Measurements from ENCODE around the gene ME2.
"Not testable (repeated sequence)": the region's sequence is repeated elsewhere in the genome, so short reads cannot be mapped to it uniquely, and the experiment has no call there.

DNA sequence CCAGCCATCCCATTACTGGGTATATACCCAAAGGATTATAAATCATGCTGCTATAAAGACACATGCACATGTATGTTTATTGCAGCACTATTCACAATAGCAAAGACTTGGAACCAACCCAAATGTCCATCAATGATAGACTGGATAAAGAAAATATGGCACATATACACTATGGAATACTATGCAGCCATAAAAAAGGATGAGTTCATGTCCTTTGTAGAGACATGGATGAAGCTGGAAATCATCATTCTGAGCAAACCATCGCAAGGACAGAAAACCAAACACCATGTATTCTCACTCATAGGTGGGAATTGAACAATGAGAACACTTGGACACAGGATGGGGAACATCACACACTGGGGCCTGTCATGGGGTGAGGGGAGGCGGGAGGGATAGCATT lies 124.3 kb downstream of the ME2 start:
- TF ChIP-seq, protein P1, sequence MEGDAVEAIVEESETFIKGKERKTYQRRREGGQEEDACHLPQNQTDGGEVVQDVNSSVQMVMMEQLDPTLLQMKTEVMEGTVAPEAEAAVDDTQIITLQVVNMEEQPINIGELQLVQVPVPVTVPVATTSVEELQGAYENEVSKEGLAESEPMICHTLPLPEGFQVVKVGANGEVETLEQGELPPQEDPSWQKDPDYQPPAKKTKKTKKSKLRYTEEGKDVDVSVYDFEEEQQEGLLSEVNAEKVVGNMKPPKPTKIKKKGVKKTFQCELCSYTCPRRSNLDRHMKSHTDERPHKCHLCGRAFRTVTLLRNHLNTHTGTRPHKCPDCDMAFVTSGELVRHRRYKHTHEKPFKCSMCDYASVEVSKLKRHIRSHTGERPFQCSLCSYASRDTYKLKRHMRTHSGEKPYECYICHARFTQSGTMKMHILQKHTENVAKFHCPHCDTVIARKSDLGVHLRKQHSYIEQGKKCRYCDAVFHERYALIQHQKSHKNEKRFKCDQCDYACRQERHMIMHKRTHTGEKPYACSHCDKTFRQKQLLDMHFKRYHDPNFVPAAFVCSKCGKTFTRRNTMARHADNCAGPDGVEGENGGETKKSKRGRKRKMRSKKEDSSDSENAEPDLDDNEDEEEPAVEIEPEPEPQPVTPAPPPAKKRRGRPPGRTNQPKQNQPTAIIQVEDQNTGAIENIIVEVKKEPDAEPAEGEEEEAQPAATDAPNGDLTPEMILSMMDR (IDR thresholded peaks at IDR 0.05) = not testable (repeated sequence)
- TF ChIP-seq POLR2A (IDR thresholded peaks at IDR 0.05) = not testable (repeated sequence)

Measured in uterus (tissue), 2 donors.